Left colon (tissue), 2 donors: ENCODE measurements around the gene SPON1. TPM values are rescaled to one million over a fixed set of nuclear protein-coding genes. Genes with fewer than 3 reads are reported as not detected.
"Not testable (repeated sequence)": the region's sequence is repeated elsewhere in the genome, so short reads cannot be mapped to it uniquely, and the experiment has no call there.

ENCODE experiments used
- ATAC-seq: fragments of 200-7000 bp; cut with Tn5 transposase; one replicate; pipeline ENCODE4 v1.9.1; 2020; ENCODE audit warnings: mild to moderate bottlenecking, moderate library complexity
- DNase-seq, 2 donors: peaks; one replicate each; pipeline ENCODE4 v3.0.0-alpha.2; 2020
- intact Hi-C, 2 donors: fragments of 100-400 bp; cut with DNase I in 1 of 2; cut with micrococcal nuclease in 1 of 2; formaldehyde crosslinking; loops; one replicate each; pipeline versions ENCODE4 v1.11.2 to v1.14.0; 2022; cut with DNase I, micrococcal nuclease
- total RNA-seq, 2 donors: library from RNA; stranded (reverse); fragmentation: NEBNext Ultra II Directional; extraction: Animal tissue kit (Norgen Biotek cat#: 25700); gene quantifications; one replicate each; pipeline ENCODE4 v1.2.1, GENCODE V29; 2021
- donor health status: DM: no; HTN: no; CAD: no.
- donor health status: DM: yes; HTN: yes; CAD: no.

The SPON1 gene
- total RNA-seq, 2 donors from 2014 or later = 86.7 to 87.0 TPM

GRCh38 chr11:14140991-14141390, 178.5 kb downstream of the SPON1 start:
- DNase-seq = no peak
- ATAC-seq = no peak
- intact Hi-C loops = no loop called here

GRCh38 chr11:14141676-14142075, 179.2 kb downstream of the SPON1 start:
- DNase-seq (no peak), ATAC-seq (no peak)
- intact Hi-C loops = no loop called here

DNA sequence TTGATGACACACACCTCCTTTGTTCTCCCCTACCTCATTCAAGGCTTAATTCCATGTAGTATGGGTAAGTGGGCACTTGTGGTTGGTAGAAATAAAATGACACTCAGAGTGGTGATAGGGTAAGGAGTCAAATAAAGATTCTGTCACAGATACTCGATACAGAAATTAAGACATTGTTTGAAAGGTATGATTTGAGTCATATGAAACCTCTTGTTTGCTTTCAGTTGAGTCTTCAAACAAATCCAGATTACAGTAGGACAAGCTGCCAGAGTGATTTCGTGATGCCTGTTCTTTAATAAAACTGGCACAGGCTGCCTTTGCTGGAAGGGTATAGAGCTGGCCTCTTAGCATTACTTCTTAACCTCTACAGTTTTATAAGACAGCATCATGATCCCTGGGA, 182.4 kb downstream of the SPON1 start:
- ATAC-seq = peak; percentile 54
- no peak for DNase-seq
- intact Hi-C loops = loop anchor here in 1 of 2 donors (5.0 kb wide), 1 partner anchor 188 kb away; no protein-coding TSS in a partner anchor

GRCh38 chr11:14148653-14149273, 186.2 kb downstream of the SPON1 start:
- intact Hi-C loops = loop anchor here in 1 of 2 donors (5.0 kb wide), 1 partner anchor 191 kb away; no protein-coding TSS in a partner anchor
- DNase-seq = no peak
- peak; percentile 93 for ATAC-seq

DNA sequence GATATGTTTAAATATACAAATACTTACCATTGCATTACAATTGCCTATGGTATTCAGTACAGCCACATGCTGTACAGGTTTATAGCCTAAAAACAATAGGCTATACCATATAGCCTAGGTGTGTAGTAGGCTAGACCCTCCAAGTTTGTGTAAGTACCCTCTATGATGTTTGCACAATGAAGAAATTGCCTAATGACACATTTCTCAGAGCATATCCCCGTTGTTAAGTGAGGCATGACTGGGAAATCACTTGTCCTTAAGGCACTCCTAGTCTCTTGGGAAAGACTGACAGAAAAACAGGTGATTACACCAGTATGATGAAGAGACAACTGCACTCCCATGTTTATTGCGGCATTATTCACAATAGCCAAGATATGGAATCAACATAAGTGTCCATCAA, 187.2 kb downstream of the SPON1 start:
- no peak for ATAC-seq
- no peak for DNase-seq
- intact Hi-C loops = loop anchor here in 1 of 2 donors (5.0 kb wide), 1 partner anchor 192 kb away; no protein-coding TSS in a partner anchor

DNA sequence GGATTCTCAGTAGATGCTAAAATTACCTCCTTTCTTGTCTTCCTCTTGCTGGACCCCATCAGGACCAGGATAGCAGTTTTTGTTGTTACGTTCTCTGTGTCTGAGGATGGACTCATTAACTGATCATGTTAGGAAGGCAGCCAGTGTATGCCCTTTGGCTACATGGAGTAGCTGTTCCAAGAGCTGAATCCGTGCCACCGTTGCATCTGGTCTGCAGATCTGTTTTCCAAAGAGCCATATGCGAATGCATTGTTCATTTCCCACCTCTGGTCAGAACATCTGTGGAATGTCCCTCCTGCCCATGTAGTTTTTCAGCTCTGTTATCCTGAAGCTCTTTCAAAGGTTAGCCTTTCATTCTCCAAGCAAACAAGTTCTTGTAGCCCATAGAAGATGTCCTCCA, 188.4 kb downstream of the SPON1 start:
- no peak for DNase-seq
- intact Hi-C loops = no loop called here
- no peak for ATAC-seq

- ATAC-seq, DNase-seq, intact Hi-C loops: not testable (repeated sequence)
Measured at GRCh38 chr11:14154103-14154502, 191.6 kb downstream of the SPON1 start.

DNA sequence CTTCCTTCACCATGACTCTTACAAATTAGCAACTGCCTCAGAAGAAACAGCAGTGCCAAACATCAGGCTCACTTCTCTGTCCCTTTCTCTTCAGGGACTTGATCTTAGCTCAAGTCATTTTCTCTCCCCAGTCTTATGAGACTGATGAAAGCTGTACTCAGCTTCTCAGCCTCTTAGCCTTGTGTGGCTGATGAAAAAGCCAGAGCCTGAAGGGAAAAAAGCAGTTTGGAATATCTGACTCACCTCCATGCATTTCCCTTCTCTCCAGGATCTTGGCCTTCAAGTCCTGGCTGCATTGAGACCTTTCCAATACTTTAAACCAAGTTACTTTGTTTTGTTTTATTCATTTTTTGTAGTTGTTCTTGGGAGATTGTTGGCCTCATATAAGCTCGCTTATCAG, 195.9 kb downstream of the SPON1 start:
- intact Hi-C loops = no loop called here
- no peak for DNase-seq
- no peak for ATAC-seq

DNA sequence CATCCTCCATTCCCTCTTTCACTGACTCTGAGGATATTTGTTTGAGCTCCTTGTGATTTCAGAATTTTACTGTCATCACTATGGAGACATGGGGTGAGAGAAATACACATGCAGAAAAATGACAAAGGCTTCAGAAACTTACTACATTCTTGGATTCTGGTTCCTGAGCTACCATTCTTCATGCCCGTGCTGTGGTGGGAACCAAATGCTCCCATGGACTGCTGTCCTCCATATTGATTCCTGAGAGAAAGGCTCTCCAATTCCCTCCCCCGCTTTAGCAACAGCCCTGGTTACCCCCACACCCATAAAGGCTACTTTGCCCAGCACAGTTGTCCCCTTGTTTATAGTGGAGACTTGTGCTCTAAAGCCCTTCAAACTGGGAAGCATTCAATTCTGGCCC, 201.1 kb downstream of the SPON1 start:
- intact Hi-C loops = no loop called here
- no peak for ATAC-seq
- no peak for DNase-seq

GRCh38 chr11:14173679-14174078, 211.2 kb downstream of the SPON1 start:
- DNase-seq, ATAC-seq, intact Hi-C loops: not testable (repeated sequence)

GRCh38 chr11:14179116-14179820, 216.7 kb downstream of the SPON1 start:
- intact Hi-C loops = no loop called here
- ATAC-seq (no peak), DNase-seq (no peak)

DNA sequence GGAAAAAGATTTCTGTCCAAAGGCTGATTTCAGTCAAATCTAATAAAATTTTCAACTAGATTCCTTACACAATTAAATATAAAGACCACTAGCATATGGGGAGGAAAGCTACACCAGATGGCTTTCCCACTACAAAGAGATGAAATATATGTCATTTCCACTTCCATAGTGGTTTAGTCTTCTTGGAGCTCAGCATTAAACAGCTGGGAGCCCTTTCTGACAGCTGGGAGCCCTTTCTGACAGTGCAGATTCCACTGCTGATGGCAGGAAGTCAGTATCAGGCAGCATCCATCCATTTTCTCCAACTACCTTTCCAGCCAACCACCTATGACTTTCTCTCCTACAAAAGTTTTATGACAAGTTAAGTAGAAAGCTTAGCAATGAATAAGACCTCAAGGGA, 218.6 kb downstream of the SPON1 start:
- DNase-seq = no peak
- ATAC-seq = no peak
- intact Hi-C loops = no loop called here

- intact Hi-C loops = no loop called here
- DNase-seq = no peak
- no peak for ATAC-seq
Measured at GRCh38 chr11:14182833-14183364, 220.4 kb downstream of the SPON1 start.

DNA sequence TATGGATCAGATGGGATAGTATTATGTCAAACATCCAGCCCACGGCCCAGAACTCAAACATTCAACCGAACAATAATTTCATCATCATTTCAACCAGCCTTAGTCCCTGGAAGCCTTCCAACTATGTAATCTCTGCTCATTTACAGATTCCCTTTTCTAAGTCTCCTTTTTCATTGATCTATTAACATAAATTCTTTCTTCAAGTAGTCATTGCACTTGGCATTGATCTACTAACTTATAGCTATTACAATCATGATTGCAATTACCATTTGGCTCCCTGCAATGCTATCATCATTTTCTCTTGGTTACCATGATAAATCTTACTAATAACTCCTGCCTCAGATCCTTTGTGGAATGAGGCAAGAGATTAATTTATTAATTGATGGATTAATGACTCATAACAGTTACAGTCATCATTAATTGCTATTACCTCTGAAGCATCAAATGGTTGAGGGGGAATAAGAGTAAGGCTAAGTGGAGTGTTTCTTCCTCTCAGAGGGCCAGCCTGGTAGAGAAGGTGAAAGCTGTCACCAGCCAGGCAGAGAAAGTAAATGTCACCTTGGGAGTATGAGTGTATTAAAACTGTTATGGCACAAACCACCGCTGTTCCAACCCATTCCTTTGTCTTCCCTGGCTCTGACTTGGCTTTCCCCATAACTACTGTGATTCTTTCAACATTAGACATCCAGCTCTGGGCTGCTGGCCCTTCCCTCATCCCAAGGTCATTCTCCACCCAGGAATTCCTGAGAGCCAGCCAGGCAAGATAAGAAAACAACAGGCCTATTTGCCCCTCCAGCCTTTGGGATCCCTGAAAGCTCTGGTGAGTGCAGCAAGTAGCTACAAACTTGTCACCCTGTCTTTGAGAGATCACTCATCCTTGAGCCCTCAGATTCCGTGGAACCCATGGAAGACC, 221.8 kb downstream of the SPON1 start:
- ATAC-seq (peak; percentile 28), DNase-seq (no peak)
- intact Hi-C loops = no loop called here

DNA sequence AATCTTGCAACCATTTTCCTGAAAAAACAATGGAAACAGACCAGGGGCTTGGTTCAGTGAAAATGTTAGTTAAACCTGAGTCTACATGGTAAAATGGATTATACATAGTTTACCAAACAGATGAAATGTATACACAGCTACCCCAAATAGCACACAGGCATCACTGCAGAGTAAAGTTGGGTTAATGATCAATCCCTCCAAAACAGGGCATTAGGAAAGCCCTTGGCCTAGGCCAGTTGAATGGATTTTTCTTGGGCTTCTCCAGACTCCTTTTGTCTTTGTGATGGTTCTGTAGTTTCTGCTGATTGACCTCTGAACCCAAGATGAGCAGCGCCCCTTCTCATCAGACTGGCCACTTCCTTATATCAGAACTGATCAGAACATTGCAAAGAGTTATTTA, 222.9 kb downstream of the SPON1 start:
- DNase-seq (no peak), ATAC-seq (no peak)
- intact Hi-C loops = no loop called here

- DNase-seq = no peak
- intact Hi-C loops = no loop called here
- no peak for ATAC-seq
Measured at GRCh38 chr11:14186046-14186775, 223.7 kb downstream of the SPON1 start.

- DNase-seq (peak in 1 of 2 donors; percentile 32), ATAC-seq (no peak)
- intact Hi-C loops = no loop called here
Measured at GRCh38 chr11:14189874-14190273, 227.4 kb downstream of the SPON1 start.

DNA sequence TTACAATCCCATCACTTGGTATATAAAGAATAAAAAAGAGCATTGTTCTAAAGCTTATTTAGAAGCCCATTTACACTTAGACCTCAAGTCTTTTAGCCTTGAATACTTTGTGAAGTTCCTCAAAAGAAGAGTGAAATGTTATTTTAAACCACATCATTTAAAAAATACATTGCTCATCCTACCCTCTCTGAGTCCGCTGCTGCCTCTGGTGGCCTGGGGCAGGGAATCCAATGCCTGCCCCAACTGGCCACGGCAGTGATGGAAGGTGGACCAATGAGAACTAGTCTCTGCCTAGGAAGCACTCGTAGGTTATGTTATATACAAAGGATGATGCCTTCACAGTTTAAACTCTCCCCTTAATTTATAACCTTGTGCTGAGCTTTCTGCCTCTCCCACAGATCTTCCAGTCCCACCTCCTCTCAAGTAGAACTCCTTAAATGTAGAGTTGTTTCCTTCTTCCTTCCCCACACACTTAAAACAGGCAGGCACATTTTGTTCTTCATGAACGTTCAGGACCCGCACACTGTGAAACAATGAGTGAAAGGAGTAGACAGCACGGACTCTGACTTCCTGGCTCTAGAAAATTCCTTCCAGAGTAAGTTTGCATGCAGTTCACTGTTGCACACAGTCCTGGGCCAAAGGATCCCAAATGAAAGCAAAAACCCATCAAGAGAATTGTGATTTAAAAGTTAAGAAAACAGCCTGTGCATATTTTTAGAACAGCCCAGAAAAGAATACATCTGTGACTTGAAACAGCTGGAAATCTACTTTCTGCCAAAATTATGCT, 228.7 kb downstream of the SPON1 start:
- DNase-seq (no peak), ATAC-seq (no peak)
- intact Hi-C loops = no loop called here
